IMR-90 (cell line): ENCODE results near the gene SPSB4. TPM values are rescaled to one million over a fixed set of nuclear protein-coding genes. Genes with fewer than 3 reads are reported as not detected.

ENCODE experiments used
- ATAC-seq: fragments of 200-7000 bp; cut with Tn5 transposase; 2 replicates; pipeline ENCODE4 v1.9.1; 2020; ENCODE audit warnings: low read depth, mild to moderate bottlenecking, moderate library complexity
- BruUV-seq: library from RNA; stranded (reverse); fragments of 400-500 nt; replicated peaks from 2 replicates; lab custom pipeline; 2021; lab: Mats Ljungman, UMichigan
- CTCF ChIA-PET: fragments of 300-600 bp; formaldehyde crosslinking; extraction: SDS; loops from one replicate; lab custom pipeline; 2021; ENCODE audit warnings: antibody characterized with exemption; lab: Yijun Ruan, JAX
- POLR2A ChIA-PET: fragments of 300-600 bp; sonication (Branson Sonifier 250); formaldehyde crosslinking; loops from one replicate; lab custom pipeline; 2022; ENCODE audit warnings: antibody characterized with exemption; ENCODE audit not compliant: unreplicated experiment; lab: Charles Lee
- DNase-seq: peaks from one replicate; pipeline ENCODE4 v3.0.0; 2013
- H2AFZ ChIP-seq: replicated peaks from 2 replicates; pipeline ENCODE3; 2013; ENCODE audit warnings: low read length, mild to moderate bottlenecking; ENCODE audit not compliant: poor library complexity
- H2AK5ac ChIP-seq: 2 replicates; pipeline ENCODE4 v1.6.1; 2013; ENCODE audit warnings: low read depth, low read length, inconsistent platforms
- H2AK9ac ChIP-seq: replicated peaks from 2 replicates; pipeline ENCODE3; 2013; ENCODE audit warnings: mild to moderate bottlenecking, low read depth, low read length, moderate library complexity; ENCODE audit not compliant: poor library complexity
- H2BK120ac ChIP-seq: 2 replicates; pipeline ENCODE4 v1.6.1; 2013; ENCODE audit warnings: low read depth, low read length, inconsistent platforms
- H2BK15ac ChIP-seq: 3 replicates; pipeline ENCODE4 v1.6.1; 2013; ENCODE audit warnings: low read depth, low read length, inconsistent platforms
- H2BK20ac ChIP-seq: 2 replicates; pipeline ENCODE4 v1.6.1; 2013; ENCODE audit warnings: low read depth, mild to moderate bottlenecking, inconsistent platforms, low read length, moderate library complexity
- H2BK5ac ChIP-seq: 2 replicates; pipeline ENCODE4 v1.6.1; 2013; ENCODE audit warnings: mild to moderate bottlenecking, low read depth, low read length, inconsistent platforms; ENCODE audit not compliant: poor library complexity, severe bottlenecking
- H3K14ac ChIP-seq: replicated peaks from 2 replicates; pipeline ENCODE4 v1.6.1; 2013; ENCODE audit warnings: low read depth, low read length, inconsistent platforms
- H3K18ac ChIP-seq: 2 replicates; pipeline ENCODE4 v1.6.1; 2013; ENCODE audit warnings: low read depth, low read length, control low read depth
- H3K23ac ChIP-seq: 2 replicates; pipeline ENCODE4 v1.6.1; 2013; ENCODE audit warnings: low read depth, low read length, inconsistent platforms
- H3K27ac ChIP-seq: 2 replicates; pipeline ENCODE4 v1.5.1; 2013; ENCODE audit warnings: mild to moderate bottlenecking, control low read depth, low read length; ENCODE audit not compliant: insufficient read depth
- H3K27me3 ChIP-seq: 2 replicates; pipeline ENCODE4 v1.6.1; 2013; ENCODE audit warnings: low read length; ENCODE audit not compliant: control insufficient read depth, insufficient read depth
- H3K36me3 ChIP-seq: 2 replicates; pipeline ENCODE4 v1.6.1; 2013; ENCODE audit warnings: low read length, mixed read lengths; ENCODE audit not compliant: control insufficient read depth, insufficient read depth
- H3K4ac ChIP-seq: 2 replicates; pipeline ENCODE4 v1.6.1; 2013; ENCODE audit warnings: low read depth, low read length, inconsistent platforms
- H3K4me1 ChIP-seq: 2 replicates; pipeline ENCODE4 v1.6.1; 2013; ENCODE audit warnings: low read length, mixed read lengths; ENCODE audit not compliant: control insufficient read depth, insufficient read depth
- H3K4me2 ChIP-seq: 2 replicates; pipeline ENCODE4 v1.6.1; 2013; ENCODE audit warnings: low read depth, mild to moderate bottlenecking, control low read depth, low read length, moderate library complexity
- H3K4me3 ChIP-seq: 2 replicates; pipeline ENCODE4 v1.5.1; 2013; ENCODE audit warnings: low read depth, mild to moderate bottlenecking, control low read depth, low read length, moderate library complexity; ENCODE audit not compliant: insufficient read depth
- H3K56ac ChIP-seq: 2 replicates; pipeline ENCODE4 v1.6.1; 2013; ENCODE audit warnings: low read length, inconsistent platforms; ENCODE audit not compliant: insufficient read depth; ENCODE audit errors: extremely low read depth
- H3K79me1 ChIP-seq, 2 experiments: 2 replicates each; pipeline ENCODE4 v1.6.1; 2013; ENCODE audit warnings: low read length in 2 of 2, inconsistent platforms in 1 of 2, low read depth in 1 of 2
- H3K9ac ChIP-seq: 2 replicates; pipeline ENCODE4 v1.6.1; 2013; ENCODE audit warnings: low read depth, low read length, control low read depth
- H3K9me1 ChIP-seq: 2 replicates; pipeline ENCODE4 v1.6.1; 2013; ENCODE audit warnings: low read length, inconsistent platforms; ENCODE audit not compliant: insufficient read depth
- H3K9me3 ChIP-seq: 2 replicates; pipeline ENCODE4 v1.6.1; 2013; ENCODE audit warnings: low read length; ENCODE audit not compliant: control insufficient read depth, insufficient read depth
- H4K20me1 ChIP-seq: 2 replicates; pipeline ENCODE4 v1.6.1; 2013; ENCODE audit warnings: low read length, inconsistent platforms; ENCODE audit not compliant: insufficient read depth
- H4K5ac ChIP-seq: 2 replicates; pipeline ENCODE4 v1.6.1; 2013; ENCODE audit warnings: mild to moderate bottlenecking, low read depth, low read length, control low read depth
- H4K8ac ChIP-seq, 2 experiments: 2 replicates each; pipeline ENCODE4 v1.6.1; 2013; ENCODE audit warnings: low read depth in 2 of 2, low read length in 2 of 2, control low read depth in 1 of 2, inconsistent platforms in 1 of 2
- H4K91ac ChIP-seq: 2 replicates; pipeline ENCODE4 v1.6.1; 2013; ENCODE audit warnings: low read depth, low read length, inconsistent platforms; ENCODE audit not compliant: insufficient read depth
- CEBPB ChIP-seq: IDR thresholded peaks from 2 replicates; pipeline ENCODE4 v1.6.1; 2012; ENCODE audit warnings: low read depth, low read length, improper control_type of control experiment
- ELK1 ChIP-seq: fragments of 150-350 bp; IDR thresholded peaks from 2 replicates; pipeline ENCODE4 v1.6.1; 2016; ENCODE audit warnings: low read depth, mild to moderate bottlenecking, low read length, moderate library complexity, borderline replicate concordance
- FOS ChIP-seq: fragments of 150-350 bp; IDR thresholded peaks from 2 replicates; pipeline ENCODE4 v1.6.1; 2016; ENCODE audit warnings: low read depth, low read length
- MAZ ChIP-seq: IDR thresholded peaks from 2 replicates; pipeline ENCODE4 v1.6.1; 2012; ENCODE audit warnings: low read depth, mild to moderate bottlenecking, low read length, improper control_type of control experiment, moderate library complexity, borderline replicate concordance
- MXI1 ChIP-seq: IDR thresholded peaks from 2 replicates; pipeline ENCODE4 v1.6.1; 2012; ENCODE audit warnings: low read depth, mild to moderate bottlenecking, low read length, moderate library complexity, borderline replicate concordance
- POLR2A ChIP-seq: IDR thresholded peaks from 2 replicates; pipeline ENCODE4 v1.6.1; 2012; ENCODE audit warnings: mild to moderate bottlenecking, low read depth, low read length
- RAD21 ChIP-seq: IDR thresholded peaks from 2 replicates; pipeline ENCODE4 v1.6.1; 2012; ENCODE audit warnings: low read length, improper control_type of control experiment
- RCOR1 ChIP-seq: IDR thresholded peaks from 2 replicates; pipeline ENCODE4 v1.6.1; 2012; ENCODE audit warnings: mild to moderate bottlenecking, low read length, improper control_type of control experiment; ENCODE audit not compliant: insufficient replicate concordance
- RFX5 ChIP-seq: IDR thresholded peaks from 2 replicates; pipeline ENCODE4 v1.8.0; 2012; ENCODE audit warnings: low read depth, mild to moderate bottlenecking, low read length, moderate library complexity
- SMC3 ChIP-seq: fragments of 150-350 bp; IDR thresholded peaks from 2 replicates; pipeline ENCODE4 v1.6.1; 2016; ENCODE audit warnings: low read depth, mild to moderate bottlenecking, antibody characterized with exemption, low read length, moderate library complexity
- WGBS, 2 experiments: methylation state at CpG; one replicate each; pipeline versions ENCODE4 v1.1.5 to v1.1.7; 2013; ENCODE audit warnings: missing lambda C conversion rate in 2 of 2; ENCODE audit not compliant: insufficient read length in 1 of 2; ENCODE audit errors: extremely low coverage in 2 of 2; 5-methylcytosine and 5-hydroxymethylcytosine counted together
- dilution Hi-C: fragments of 300-500 bp; cut with HindIII; formaldehyde crosslinking; loops from one replicate; pipeline ENCODE4 v1.14.3; 2018; ENCODE audit warnings: low sequenced_read_pairs; ENCODE audit not compliant: unreplicated experiment
- in situ Hi-C: fragments of 300-500 bp; cut with MboI; formaldehyde crosslinking; loops from 3 replicates; pipeline ENCODE4 v1.14.3; 2019; ENCODE audit warnings: low sequenced_read_pairs, inconsistent platforms, mixed read lengths
- intact Hi-C: fragments of 100-400 bp; cut with micrococcal nuclease; formaldehyde crosslinking; loops from 2 replicates; pipeline ENCODE4 v1.10.0; 2022
- polyA plus RNA-seq, 3 experiments: library from polyadenylated mRNA; depleted of rRNA; stranded (reverse); fragments of >200 nt; gene quantifications; 2 replicates each; pipeline ENCODE4 v1.2.3, GENCODE V29; 2012; ENCODE audit warnings: low replicate concordance in 1 of 3
- total RNA-seq: library from RNA; depleted of rRNA; stranded (reverse); fragments of >200 nt; gene quantifications from 2 replicates; pipeline ENCODE4 v1.2.3, GENCODE V29; 2012
- TF ChIP-seq, protein P1 (sequence below): fragments of 150-350 bp; IDR thresholded peaks from 2 replicates; pipeline ENCODE4 v1.6.1; 2017; ENCODE audit warnings: mild to moderate bottlenecking, antibody characterized with exemption, low read length, low read depth

The SPSB4 gene
- total and polyA plus RNA-seq, 2 of the 4 experiments (the other 2 are of a cell fraction): not detected

- dilution Hi-C loops: no loop called here
- no peak overlapping the region for H3K4me3 ChIP-seq
- no peak overlapping the region for H2BK15ac ChIP-seq
- H3K36me3 ChIP-seq: no peaks in the 10 kb centered on the region
- POLR2A ChIA-PET: interaction anchor here (0.6 kb wide), 1 partner anchor 126 kb away, joined by 3 read pairs; no protein-coding TSS in a partner anchor
- H3K9ac ChIP-seq: no peak overlapping the region
- no peak overlapping the region for H3K14ac ChIP-seq
- no peaks in the 10 kb centered on the region for H4K20me1 ChIP-seq
- H3K4ac ChIP-seq: no peak overlapping the region
- BruUV-seq: no TSS peak
- H4K8ac ChIP-seq: no peak overlapping the region
- DNase-seq: no peak
- CTCF ChIA-PET: interaction anchor here (0.7 kb wide), 1 partner anchor 194 kb away, joined by 3 read pairs; no protein-coding TSS in a partner anchor
- in situ Hi-C loops: no loop called here
- intact Hi-C loops: no loop called here
- H3K79me1 ChIP-seq: no peaks in the 10 kb centered on the region
- no peak overlapping the region for H4K91ac ChIP-seq
- no peak overlapping the region for H2AFZ ChIP-seq
- H2BK120ac ChIP-seq: no peak overlapping the region
- peaks cover 24% of the 10 kb centered on the region for H3K27me3 ChIP-seq
- H2BK5ac ChIP-seq: no peak overlapping the region
- no peak overlapping the region for H4K5ac ChIP-seq
- TF ChIP-seq, protein P1, sequence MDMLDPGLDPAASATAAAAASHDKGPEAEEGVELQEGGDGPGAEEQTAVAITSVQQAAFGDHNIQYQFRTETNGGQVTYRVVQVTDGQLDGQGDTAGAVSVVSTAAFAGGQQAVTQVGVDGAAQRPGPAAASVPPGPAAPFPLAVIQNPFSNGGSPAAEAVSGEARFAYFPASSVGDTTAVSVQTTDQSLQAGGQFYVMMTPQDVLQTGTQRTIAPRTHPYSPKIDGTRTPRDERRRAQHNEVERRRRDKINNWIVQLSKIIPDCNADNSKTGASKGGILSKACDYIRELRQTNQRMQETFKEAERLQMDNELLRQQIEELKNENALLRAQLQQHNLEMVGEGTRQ: no peak
- TF ChIP-seq FOS: no peak
- no peak for TF ChIP-seq MXI1
- no peak for TF ChIP-seq ELK1
- TF ChIP-seq RCOR1: no peak
- TF ChIP-seq MAZ: no peak
- no peak for TF ChIP-seq SMC3
- no peak for TF ChIP-seq RAD21
- TF ChIP-seq RFX5: no peak
- no peak for TF ChIP-seq CEBPB
- TF ChIP-seq POLR2A: no peak
- H3K23ac ChIP-seq: no peak overlapping the region
- ATAC-seq: no peak
- no peak overlapping the region for H2BK20ac ChIP-seq
- no peaks in the 10 kb centered on the region; the same call in 1 of the 2 replicates for H3K9me1 ChIP-seq
- no peak overlapping the region for H3K18ac ChIP-seq
- WGBS, 2 experiments: no CpG with 5 or more reads among the region's 5 CpGs
- no peak overlapping the region for H3K4me2 ChIP-seq
- no peaks in the 10 kb centered on the region for H3K4me1 ChIP-seq
- H3K56ac ChIP-seq: no peak overlapping the region
- no peaks in the 10 kb centered on the region for H3K9me3 ChIP-seq
- no peak overlapping the region for H3K27ac ChIP-seq
- no peak overlapping the region for H2AK5ac ChIP-seq
- no peak overlapping the region for H2AK9ac ChIP-seq
Observed at GRCh38 chr3:141093397-141093796, 42.2 kb downstream of the SPSB4 start.
